ENCODE measurements around the gene STK26.
"Not testable (repeated sequence)": the region's sequence is repeated elsewhere in the genome, so short reads cannot be mapped to it uniquely, and the experiment has no call there.

DNA sequence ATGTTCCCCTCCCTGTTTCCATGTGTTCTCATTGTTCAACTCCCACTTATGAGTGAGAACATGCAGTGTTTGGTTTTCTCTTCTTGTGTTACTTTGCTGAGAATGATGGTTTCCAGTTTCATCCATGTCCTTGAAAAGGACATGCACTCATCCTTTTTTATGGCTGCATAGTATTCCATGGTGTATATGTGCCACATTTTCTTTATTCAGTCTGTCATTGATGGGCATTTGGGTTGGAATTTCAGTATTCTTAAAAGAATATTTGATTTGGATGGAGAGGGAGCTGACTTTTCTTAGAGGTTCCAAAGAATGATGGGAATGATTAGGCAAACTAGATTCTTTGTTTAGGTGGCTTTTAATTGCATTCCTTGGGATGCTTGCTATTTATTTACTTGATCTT lies 28.7 kb downstream of the STK26 start:
- TF ChIP-seq ZNF274 (IDR thresholded peaks at IDR 0.05; ENCODE audit: low read depth, low read length); SUZ12 (IDR thresholded peaks at IDR 0.05; ENCODE audit: extremely low read depth, insufficient read depth, insufficient read length); YY1 (IDR thresholded peaks at IDR 0.05; ENCODE audit: insufficient read depth, insufficient read length): not testable (repeated sequence)
